Stomach smooth muscle (tissue), 2 donors: ENCODE data around the gene KRT78.

Source experiments
- H3K27ac ChIP-seq: one replicate; pipeline ENCODE4 v1.7.0; 2013; ENCODE audit warnings: mild to moderate bottlenecking, low read length, inconsistent platforms
- H3K27me3 ChIP-seq, 2 donors: one replicate each; pipeline ENCODE4 v1.7.0; 2013; ENCODE audit warnings: low read length in 2 of 2; ENCODE audit not compliant: insufficient read depth in 2 of 2, control insufficient read depth in 1 of 2
- H3K36me3 ChIP-seq, 2 donors: one replicate each; pipeline ENCODE4 v1.7.0; 2013; ENCODE audit warnings: low read length in 2 of 2; ENCODE audit not compliant: control insufficient read depth in 2 of 2, insufficient read depth in 2 of 2
- H3K4me1 ChIP-seq: one replicate; pipeline ENCODE4 v1.7.0; 2013; ENCODE audit warnings: low read length; ENCODE audit not compliant: control insufficient read depth, insufficient read depth
- H3K4me3 ChIP-seq, 2 donors: one replicate each; pipeline ENCODE4 v1.7.0; 2013; ENCODE audit warnings: low read length in 2 of 2
- H3K9ac ChIP-seq, 2 donors: one replicate each; pipeline ENCODE4 v1.7.0; 2013; ENCODE audit warnings: low read length in 2 of 2, mild to moderate bottlenecking in 1 of 2
- H3K9me3 ChIP-seq, 2 donors: one replicate each; pipeline ENCODE4 v1.7.0; 2013; ENCODE audit warnings: low read length in 2 of 2; ENCODE audit not compliant: control insufficient read depth in 2 of 2
- donor health status: healthy.
- donor health status: Pancreatic carcinoma.

The KRT78 gene

GRCh38 chr12:52807544-52808470 is 41.0 kb downstream of the KRT78 start:
- Histone ChIP-seq H3K4me3 (no peak overlapping the region), H3K36me3 (no peaks in the 10 kb centered on the region), H3K4me1 (no peaks in the 10 kb centered on the region), H3K27ac (no peak overlapping the region), H3K27me3 (peaks cover 5 to 6% of the 10 kb centered on the region in 2 donors), H3K9ac (no peak overlapping the region), H3K9me3 (no peaks in the 10 kb centered on the region)

- no peak overlapping the region for H3K9ac ChIP-seq
- peaks cover 5 to 6% of the 10 kb centered on the region in 2 donors for H3K27me3 ChIP-seq
- no peaks in the 10 kb centered on the region for H3K9me3 ChIP-seq
- H3K27ac ChIP-seq, result no peak overlapping the region
- H3K4me1 ChIP-seq, result no peaks in the 10 kb centered on the region
- no peaks in the 10 kb centered on the region for H3K36me3 ChIP-seq
- H3K4me3 ChIP-seq, result no peak overlapping the region
Observed at GRCh38 chr12:52806821-52807543, 41.8 kb downstream of the KRT78 start.

GRCh38 chr12:52806169-52806811 is 42.5 kb downstream of the KRT78 start:
- Histone ChIP-seq H3K4me3 (no peak overlapping the region), H3K27ac (no peak overlapping the region), H3K27me3 (peaks cover 5 to 6% of the 10 kb centered on the region in 2 donors), H3K9me3 (no peaks in the 10 kb centered on the region), H3K4me1 (no peaks in the 10 kb centered on the region), H3K36me3 (no peaks in the 10 kb centered on the region), H3K9ac (no peak overlapping the region)

GRCh38 chr12:52805739-52806138 is 43.1 kb downstream of the KRT78 start:
- no peak overlapping the region for H3K9ac ChIP-seq
- H3K9me3 ChIP-seq, result no peaks in the 10 kb centered on the region
- no peaks in the 10 kb centered on the region for H3K36me3 ChIP-seq
- H3K27me3 ChIP-seq, result peaks cover 5 to 6% of the 10 kb centered on the region in 2 donors
- H3K27ac ChIP-seq, result no peak overlapping the region
- no peaks in the 10 kb centered on the region for H3K4me1 ChIP-seq
- no peak overlapping the region for H3K4me3 ChIP-seq

GRCh38 chr12:52805000-52805399 is 43.8 kb downstream of the KRT78 start:
- Histone ChIP-seq H3K36me3 (no peaks in the 10 kb centered on the region), H3K9me3 (no peaks in the 10 kb centered on the region), H3K27ac (no peak overlapping the region), H3K4me1 (no peaks in the 10 kb centered on the region), H3K27me3 (peaks cover 3 to 6% of the 10 kb centered on the region in 2 donors), H3K9ac (no peak overlapping the region), H3K4me3 (no peak overlapping the region)

GRCh38 chr12:52802442-52802841 is 46.4 kb downstream of the KRT78 start:
- Histone ChIP-seq H3K27ac (no peak overlapping the region), H3K4me3 (no peak overlapping the region), H3K36me3 (no peaks in the 10 kb centered on the region), H3K4me1 (no peaks in the 10 kb centered on the region), H3K9ac (no peak overlapping the region), H3K9me3 (no peaks in the 10 kb centered on the region), H3K27me3 (peaks cover 0 to under 1% of the 10 kb centered on the region in 2 donors)

- H3K4me3 ChIP-seq, result no peak overlapping the region
- no peaks in the 10 kb centered on the region for H3K4me1 ChIP-seq
- no peak overlapping the region for H3K9ac ChIP-seq
- no peaks in the 10 kb centered on the region for H3K27me3 ChIP-seq
- H3K36me3 ChIP-seq, result no peaks in the 10 kb centered on the region
- no peaks in the 10 kb centered on the region for H3K9me3 ChIP-seq
- H3K27ac ChIP-seq, result no peak overlapping the region
Observed at GRCh38 chr12:52801773-52802172, 47.0 kb downstream of the KRT78 start.

- H3K27me3 ChIP-seq, result no peaks in the 10 kb centered on the region
- H3K27ac ChIP-seq, result no peak overlapping the region
- H3K36me3 ChIP-seq, result no peaks in the 10 kb centered on the region
Observed at GRCh38 chr12:52800259-52800917, 48.4 kb downstream of the KRT78 start.

GRCh38 chr12:52799505-52800211 is 49.1 kb downstream of the KRT78 start:
- H3K9ac ChIP-seq, result no peak overlapping the region
- no peaks in the 10 kb centered on the region for H3K9me3 ChIP-seq
- no peak overlapping the region for H3K27ac ChIP-seq
- peaks cover 0 to 1% of the 10 kb centered on the region in 2 donors for H3K27me3 ChIP-seq
- H3K36me3 ChIP-seq, result no peaks in the 10 kb centered on the region
- H3K4me1 ChIP-seq, result no peaks in the 10 kb centered on the region
- H3K4me3 ChIP-seq, result no peak overlapping the region

More at GRCh38 chr12:52800259-52800917, 48.4 kb downstream of the KRT78 start:
- no peaks in the 10 kb centered on the region for H3K4me1 ChIP-seq
- H3K9ac ChIP-seq, result no peak overlapping the region
- H3K4me3 ChIP-seq, result no peak overlapping the region
- no peaks in the 10 kb centered on the region for H3K9me3 ChIP-seq
